Spinal cord (tissue), 10 donors: ENCODE results near the gene TMEM272. TPM values are rescaled to one million over a fixed set of nuclear protein-coding genes. Genes with fewer than 3 reads are reported as not detected.

Source experiments
- DNase-seq, 6 donors: peaks; one replicate each; pipeline versions ENCODE4 v3.0.0 to v3.0.0-alpha.2; 2013 to 2015; ENCODE audit warnings: low spot score in 6 of 6, low read depth in 4 of 6
- H3K27ac ChIP-seq: one replicate; pipeline ENCODE4 v1.5.1; 2013; ENCODE audit warnings: low read depth, low read length, control low read depth
- H3K27me3 ChIP-seq: one replicate; pipeline ENCODE4 v1.6.1; 2013; ENCODE audit warnings: low read length; ENCODE audit not compliant: control insufficient read depth, insufficient read depth
- H3K36me3 ChIP-seq: one replicate; pipeline ENCODE4 v1.6.1; 2013; ENCODE audit warnings: low read length; ENCODE audit not compliant: control insufficient read depth, insufficient read depth
- H3K4me1 ChIP-seq: one replicate; pipeline ENCODE4 v1.6.1; 2013; ENCODE audit warnings: low read length; ENCODE audit not compliant: control insufficient read depth, insufficient read depth
- H3K4me3 ChIP-seq: one replicate; pipeline ENCODE4 v1.5.1; 2013; ENCODE audit warnings: low read depth, low read length, control low read depth
- H3K9me3 ChIP-seq: one replicate; pipeline ENCODE4 v1.6.1; 2013; ENCODE audit warnings: low read length; ENCODE audit not compliant: control insufficient read depth, insufficient read depth
- WGBS: methylation state at CpG from one replicate; pipeline ENCODE4 v1.1.5; 2013; ENCODE audit warnings: missing lambda C conversion rate; ENCODE audit not compliant: insufficient coverage; 5-methylcytosine and 5-hydroxymethylcytosine counted together
- polyA plus RNA-seq, 2 donors: library from polyadenylated mRNA; unstranded; fragments of 120-200 nt; gene quantifications; one replicate each; pipeline ENCODE4 v1.2.1, GENCODE V29; 2013; ENCODE audit not compliant: insufficient read length in 2 of 2
- total RNA-seq, 2 donors: library from RNA; depleted of rRNA in 1 of 2; stranded (reverse); fragments of 120-200 nt in 1 of 2; fragments of >200 nt in 1 of 2; gene quantifications; one replicate each; pipeline versions ENCODE4 v1.2.3 to v1.2.4, GENCODE V29; 2013 to 2014
- donor health status: healthy.

Gene TMEM272
- total and polyA plus RNA-seq, 4 donors, result 0.50 to 2.2 (median 1.2) TPM

DNA sequence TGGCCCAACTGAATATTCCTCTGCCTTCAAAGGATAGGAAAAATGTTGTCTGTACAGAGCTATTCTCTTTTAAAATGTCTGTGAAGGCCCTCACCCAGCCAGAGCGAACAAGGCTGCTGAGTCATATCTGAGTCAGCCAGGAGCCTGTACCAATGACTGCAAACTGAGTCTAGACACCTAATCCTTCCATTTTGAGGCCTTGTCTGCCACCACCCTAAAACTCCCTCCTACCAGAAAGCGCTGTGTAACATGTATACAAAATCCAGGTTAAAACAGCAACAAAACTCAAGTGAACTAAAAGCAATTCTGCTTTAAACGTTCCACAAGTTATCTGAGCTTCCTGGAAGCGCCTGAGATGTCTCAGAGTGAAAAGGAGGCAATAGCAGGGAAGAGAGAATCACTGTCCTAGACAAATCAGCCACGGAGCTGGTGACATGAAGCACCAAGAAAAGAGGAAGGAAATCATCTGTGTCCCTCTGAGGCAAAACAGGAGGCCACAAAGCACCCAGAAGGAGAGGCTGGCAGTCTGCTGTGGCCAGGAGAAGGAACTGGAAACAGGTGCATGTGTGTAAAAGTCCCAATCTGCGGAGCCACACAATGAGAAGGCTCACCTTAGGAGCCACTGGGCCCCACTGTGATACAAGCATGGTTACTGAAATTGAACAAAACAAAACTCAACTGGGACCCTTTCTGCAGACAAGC, 51.3 kb downstream of the TMEM272 start:
- H3K27ac ChIP-seq, result no peak overlapping the region
- H3K4me3 ChIP-seq, result no peak overlapping the region
- no peaks in the 10 kb centered on the region for H3K9me3 ChIP-seq
- 92% methylated on average over 6 of the region's 6 CpGs for WGBS
- peaks cover 9% of the 10 kb centered on the region for H3K36me3 ChIP-seq
- peaks cover 7% of the 10 kb centered on the region for H3K4me1 ChIP-seq
- no peaks in the 10 kb centered on the region for H3K27me3 ChIP-seq
- no peak for DNase-seq

DNA sequence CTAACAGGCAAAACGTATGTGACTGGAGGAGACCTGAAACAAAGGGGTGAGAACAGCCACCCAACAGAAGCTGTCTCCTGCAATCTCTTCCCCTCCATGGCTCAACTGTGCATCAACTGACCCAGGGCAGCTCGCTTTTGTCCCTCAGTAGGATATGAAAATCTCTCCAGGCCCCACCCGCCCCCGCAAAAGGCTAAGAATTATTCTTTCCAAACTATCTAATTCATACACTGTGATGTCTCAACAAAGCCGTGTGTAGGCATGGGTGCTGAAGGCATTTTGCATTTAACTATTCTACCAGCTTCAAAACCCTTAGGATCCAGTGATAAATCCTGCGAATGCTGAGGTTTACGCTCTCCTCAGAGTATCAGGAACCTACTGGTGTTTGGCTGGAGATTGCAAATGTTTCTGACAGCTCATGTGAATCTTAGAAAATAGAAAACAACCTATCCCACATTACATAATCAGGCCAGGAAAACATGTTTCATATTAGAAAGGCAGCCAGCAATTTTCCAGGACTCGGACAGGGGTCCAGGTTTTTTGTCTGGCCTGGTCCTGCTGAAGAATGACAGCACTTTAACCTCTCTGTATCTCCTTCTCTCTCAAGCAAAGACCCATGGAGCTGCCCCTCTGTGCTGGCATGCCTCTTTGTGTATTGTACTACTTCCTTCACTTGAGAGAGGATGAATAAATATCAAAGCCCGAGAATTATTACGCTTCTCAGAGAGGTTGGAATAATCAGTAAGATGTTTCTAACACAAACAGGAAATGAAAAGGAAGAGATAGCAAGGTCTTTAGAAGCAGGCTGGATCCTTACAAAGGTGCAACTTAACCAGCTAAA, 58.3 kb downstream of the TMEM272 start:
- H3K4me1 ChIP-seq, result peaks cover 15% of the 10 kb centered on the region
- peak in 1 of 6 donors; percentile 69 for DNase-seq
- WGBS, result 23% methylated on average over 4 of the region's 10 CpGs
- H3K27me3 ChIP-seq, result no peaks in the 10 kb centered on the region
- no peak overlapping the region for H3K4me3 ChIP-seq
- peaks cover 3% of the 10 kb centered on the region for H3K36me3 ChIP-seq
- no peak overlapping the region for H3K27ac ChIP-seq
- H3K9me3 ChIP-seq, result no peaks in the 10 kb centered on the region

DNA sequence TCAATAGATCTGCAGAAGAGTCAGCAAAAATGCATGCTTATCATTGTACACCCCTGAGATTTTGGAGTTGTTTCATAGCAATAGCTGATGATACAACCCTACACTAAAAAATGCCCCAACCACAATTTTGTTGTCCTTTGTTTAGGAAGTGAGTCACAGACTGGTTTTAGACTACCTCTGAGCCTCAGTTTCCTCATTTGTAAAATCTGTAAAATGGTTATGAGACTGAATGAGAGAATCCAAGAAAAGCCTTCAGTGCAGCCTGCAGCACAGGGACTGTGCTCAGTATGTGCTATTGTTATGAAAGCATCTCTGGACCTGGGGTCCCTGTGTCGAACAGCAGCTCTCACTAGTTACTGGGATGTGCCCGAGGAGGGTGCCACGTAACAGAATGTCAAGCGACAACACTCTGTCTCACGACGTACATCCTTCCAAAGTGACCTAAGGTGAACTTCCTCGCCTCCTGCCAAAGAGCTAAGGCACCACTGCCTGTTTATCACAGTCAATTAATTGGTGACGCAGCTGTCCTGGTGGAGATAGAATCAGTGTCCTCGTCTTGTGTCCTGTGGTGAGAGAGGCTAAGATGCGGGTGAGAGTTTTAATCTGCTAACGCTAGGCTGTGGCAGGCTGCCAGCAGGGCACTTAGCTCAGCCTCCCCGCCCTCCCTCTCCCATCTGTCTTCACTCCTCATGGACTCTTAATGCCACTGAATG, 59.1 kb downstream of the TMEM272 start:
- Histone ChIP-seq H3K4me3 (no peak overlapping the region), H3K27ac (no peak overlapping the region), H3K4me1 (peaks cover 15% of the 10 kb centered on the region), H3K9me3 (no peaks in the 10 kb centered on the region), H3K36me3 (peaks cover 3% of the 10 kb centered on the region), H3K27me3 (no peaks in the 10 kb centered on the region)
- DNase-seq, result peak in 3 of 6 donors; percentile 49 to 95 (median 90)
- 23% methylated on average over 10 of the region's 12 CpGs for WGBS

DNA sequence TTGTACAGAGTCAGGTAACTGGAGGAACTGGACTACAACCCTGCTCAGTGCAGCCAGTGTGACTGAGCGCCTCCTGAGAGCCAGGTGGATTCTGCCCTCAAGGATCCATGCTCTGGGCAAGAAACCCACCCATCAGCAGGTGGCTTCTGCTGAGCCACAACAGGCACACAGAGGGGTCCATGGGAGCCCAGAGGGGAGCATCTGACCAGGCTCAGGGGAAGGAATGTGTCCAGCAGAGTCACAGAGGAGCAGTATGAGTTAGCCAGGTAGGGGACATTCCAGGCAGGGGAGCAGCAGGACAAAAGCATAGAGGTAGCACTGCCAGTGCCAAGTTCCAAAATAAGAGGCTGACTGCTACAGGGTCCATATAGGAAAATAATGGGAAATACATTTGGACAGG, 60.9 kb downstream of the TMEM272 start:
- Histone ChIP-seq H3K4me3 (no peak overlapping the region), H3K27me3 (no peaks in the 10 kb centered on the region), H3K27ac (no peak overlapping the region), H3K4me1 (peaks cover 15% of the 10 kb centered on the region), H3K36me3 (peaks cover 3% of the 10 kb centered on the region), H3K9me3 (no peaks in the 10 kb centered on the region)
- WGBS, result 86% methylated on average over 1 of the region's 1 CpG
- DNase-seq, result no peak

DNA sequence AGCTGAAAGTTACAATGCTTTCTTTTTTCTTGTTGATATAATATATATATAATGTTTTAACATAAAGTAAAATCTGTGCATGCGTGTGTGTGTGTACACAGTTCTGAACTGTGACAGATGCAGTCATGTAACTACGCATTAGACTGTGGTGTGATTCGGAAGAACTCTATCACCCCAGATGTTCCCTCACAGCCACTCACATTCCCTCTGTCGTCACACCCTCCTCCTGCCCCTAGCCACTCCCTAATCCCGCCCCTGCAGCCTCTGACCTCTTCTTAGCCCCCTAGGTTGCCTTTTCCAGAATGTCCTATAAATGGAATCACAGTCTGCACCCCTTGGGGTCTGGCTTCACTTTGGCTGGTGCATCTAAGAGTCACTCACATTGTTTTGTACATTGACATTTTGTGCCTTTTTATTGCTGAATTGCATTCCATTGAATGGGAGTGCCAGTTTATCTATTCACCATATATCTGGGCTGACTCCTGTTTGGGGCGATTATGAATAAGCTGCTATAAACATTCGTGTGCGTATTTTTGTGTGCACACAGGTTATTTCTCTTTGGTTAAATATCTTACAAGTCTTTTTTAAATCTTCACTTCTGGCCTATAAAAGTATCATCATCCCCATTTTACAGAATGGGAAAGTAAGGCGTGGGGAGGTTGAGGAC, 61.4 kb downstream of the TMEM272 start:
- no peak for DNase-seq
- peaks cover 17% of the 10 kb centered on the region for H3K4me1 ChIP-seq

DNA sequence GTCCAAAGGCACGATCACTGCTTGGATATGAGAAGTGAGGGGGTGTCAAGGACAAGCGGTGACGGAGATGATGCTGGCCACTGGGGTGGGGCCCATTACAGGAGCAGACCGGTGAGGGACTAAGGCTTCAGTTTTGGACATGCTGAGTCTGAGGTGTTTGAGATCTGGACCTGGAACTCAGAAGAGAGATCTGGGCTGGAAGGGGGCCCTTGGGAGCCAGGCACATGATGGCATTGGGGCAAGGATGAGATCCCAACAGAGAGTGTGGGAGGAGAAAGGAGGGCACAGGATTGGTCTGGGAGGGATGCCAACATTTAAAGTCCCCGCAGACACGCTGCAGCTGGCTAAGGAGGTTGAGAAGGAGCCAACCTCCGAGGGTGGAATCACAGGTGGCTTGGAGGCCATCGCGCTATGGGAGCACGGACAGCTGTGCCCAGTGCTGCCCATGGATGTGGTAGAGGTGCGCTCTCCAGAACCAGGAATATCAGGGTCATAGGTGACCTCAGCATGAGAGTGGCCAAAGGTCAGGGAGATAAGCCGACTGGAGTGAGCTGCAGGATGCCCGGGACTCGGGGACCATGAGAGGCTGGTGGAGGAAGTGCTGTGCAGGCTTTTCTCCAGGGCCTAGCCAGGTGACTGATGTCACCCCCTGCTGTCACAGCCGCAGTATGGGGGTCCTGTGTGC, 62.8 kb downstream of the TMEM272 start:
- no peaks in the 10 kb centered on the region for H3K27me3 ChIP-seq
- H3K9me3 ChIP-seq, result no peaks in the 10 kb centered on the region

More for the DNA sequence above, 61.4 kb downstream of the TMEM272 start:
- no peaks in the 10 kb centered on the region for H3K9me3 ChIP-seq
- H3K27ac ChIP-seq, result no peak overlapping the region
- H3K27me3 ChIP-seq, result no peaks in the 10 kb centered on the region
- peaks cover 3% of the 10 kb centered on the region for H3K36me3 ChIP-seq
- WGBS, result 80% methylated on average over 5 of the region's 9 CpGs
- H3K4me3 ChIP-seq, result no peak overlapping the region

DNA sequence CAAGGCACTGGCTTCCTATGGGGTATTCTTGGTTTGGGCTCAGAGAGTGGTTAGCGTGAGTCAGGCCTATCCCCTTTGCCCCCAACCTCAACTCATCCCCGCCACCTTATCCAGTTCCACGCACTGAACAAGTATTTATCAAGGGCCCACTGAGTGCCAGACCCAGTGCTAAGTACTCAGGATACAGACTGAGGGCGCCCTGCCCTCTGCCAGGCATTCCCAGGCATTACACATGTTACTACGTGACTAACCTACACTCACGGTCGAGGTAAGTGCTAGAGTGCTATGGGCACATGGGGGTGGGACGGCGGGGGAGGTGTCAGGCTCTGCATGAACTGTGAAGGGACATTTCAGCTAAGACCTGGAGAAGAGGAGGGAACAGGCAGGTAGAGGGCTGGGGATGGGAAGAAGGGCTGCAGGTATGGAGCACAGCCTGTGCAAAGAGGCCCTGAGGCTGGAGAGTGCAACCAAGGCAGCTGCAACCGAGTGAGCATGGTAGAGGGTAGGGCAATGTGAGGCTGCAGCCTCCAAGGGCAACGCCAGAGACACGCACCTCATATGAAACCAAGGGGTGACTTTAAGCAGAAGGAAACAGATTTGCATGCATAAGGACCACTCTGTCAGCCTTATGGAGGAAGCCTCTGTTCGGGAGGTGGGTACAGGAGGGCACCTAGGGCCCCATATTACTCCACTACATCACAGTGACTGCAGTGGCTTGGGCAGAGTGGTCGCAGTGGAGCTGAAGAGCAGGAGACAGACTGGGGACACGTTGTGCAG, 63.5 kb downstream of the TMEM272 start:
- Histone ChIP-seq H3K4me3 (no peak overlapping the region), H3K27ac (no peak overlapping the region), H3K9me3 (no peaks in the 10 kb centered on the region), H3K27me3 (no peaks in the 10 kb centered on the region), H3K36me3 (peaks cover 3% of the 10 kb centered on the region), H3K4me1 (peaks cover 21% of the 10 kb centered on the region)
- WGBS, result 78% methylated on average over 10 of the region's 15 CpGs
- DNase-seq, result no peak

More for the DNA sequence above, 62.8 kb downstream of the TMEM272 start:
- Histone ChIP-seq H3K36me3 (peaks cover 3% of the 10 kb centered on the region), H3K4me1 (peaks cover 24% of the 10 kb centered on the region), H3K27ac (no peak overlapping the region), H3K4me3 (no peak overlapping the region)
- WGBS, result 80% methylated on average over 14 of the region's 15 CpGs
- DNase-seq, result no peak

DNA sequence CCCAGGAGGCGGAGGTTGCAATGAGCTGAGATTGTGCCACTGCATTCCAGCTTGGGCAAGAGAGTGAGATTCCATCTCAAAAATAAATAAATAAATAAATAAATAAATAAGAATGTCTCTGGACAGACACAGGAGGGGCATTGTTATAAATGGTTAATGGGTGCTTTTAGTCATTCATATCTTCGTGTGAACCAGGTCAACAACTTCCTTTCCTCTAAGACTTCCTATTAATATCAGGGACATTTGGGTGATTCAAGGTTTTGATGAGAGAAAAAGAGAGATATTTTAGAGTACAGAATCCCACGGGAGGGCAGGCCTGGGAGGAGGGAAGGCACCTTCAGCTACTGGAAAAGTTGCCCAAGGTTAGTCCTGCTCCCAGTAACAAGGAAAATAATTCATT, 64.9 kb downstream of the TMEM272 start:
- WGBS, result no CpG with 5 or more reads among the region's 3 CpGs

More for the DNA sequence above, 64.9 kb downstream of the TMEM272 start:
- Histone ChIP-seq H3K27ac (no peak overlapping the region), H3K36me3 (peaks cover 3% of the 10 kb centered on the region), H3K4me3 (no peak overlapping the region), H3K4me1 (peaks cover 15% of the 10 kb centered on the region), H3K9me3 (no peaks in the 10 kb centered on the region), H3K27me3 (no peaks in the 10 kb centered on the region)
- DNase-seq, result no peak
